A673 (cell line): ENCODE measurements around the gene FZD7.

ENCODE experiments used
- EZH2 ChIP-seq: fragments of 200-600 bp; sonication (generic); IDR thresholded peaks from 2 replicates; pipeline ENCODE4 v1.6.1; 2017; ENCODE audit warnings: borderline replicate concordance, low read depth, mild to moderate bottlenecking, mixed read lengths, antibody characterized with exemption, low read length; ENCODE audit not compliant: poor library complexity, severe bottlenecking
- TF ChIP-seq, protein P1 (sequence below): fragments of 300-800, 200-600 bp; sonication (generic); conservative IDR thresholded peaks from 2 replicates; pipeline ENCODE4 v1.5.1; 2017; ENCODE audit warnings: low read depth, mild to moderate bottlenecking, antibody characterized with exemption, low read length, moderate library complexity, mixed read lengths

DNA sequence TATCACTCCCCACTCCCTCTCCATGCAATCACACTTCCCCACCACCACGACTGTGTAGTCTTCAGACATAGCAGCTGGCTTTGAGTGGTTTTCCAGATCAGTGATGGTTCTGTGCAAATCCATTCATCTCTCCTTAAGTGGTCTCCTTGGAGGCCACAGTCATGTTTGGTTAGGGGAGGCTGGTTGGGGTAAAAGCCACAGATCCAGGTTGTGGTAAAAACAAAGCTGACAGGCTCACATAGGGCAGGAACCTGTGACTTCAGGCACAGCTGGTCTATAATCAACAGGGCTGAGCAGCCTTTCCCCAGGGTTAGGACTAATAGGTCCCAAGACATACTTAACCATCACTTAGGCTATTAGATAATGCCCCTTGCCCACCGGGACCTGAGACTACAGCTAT, 46.2 kb upstream of the FZD7 start:
- TF ChIP-seq, protein P1, sequence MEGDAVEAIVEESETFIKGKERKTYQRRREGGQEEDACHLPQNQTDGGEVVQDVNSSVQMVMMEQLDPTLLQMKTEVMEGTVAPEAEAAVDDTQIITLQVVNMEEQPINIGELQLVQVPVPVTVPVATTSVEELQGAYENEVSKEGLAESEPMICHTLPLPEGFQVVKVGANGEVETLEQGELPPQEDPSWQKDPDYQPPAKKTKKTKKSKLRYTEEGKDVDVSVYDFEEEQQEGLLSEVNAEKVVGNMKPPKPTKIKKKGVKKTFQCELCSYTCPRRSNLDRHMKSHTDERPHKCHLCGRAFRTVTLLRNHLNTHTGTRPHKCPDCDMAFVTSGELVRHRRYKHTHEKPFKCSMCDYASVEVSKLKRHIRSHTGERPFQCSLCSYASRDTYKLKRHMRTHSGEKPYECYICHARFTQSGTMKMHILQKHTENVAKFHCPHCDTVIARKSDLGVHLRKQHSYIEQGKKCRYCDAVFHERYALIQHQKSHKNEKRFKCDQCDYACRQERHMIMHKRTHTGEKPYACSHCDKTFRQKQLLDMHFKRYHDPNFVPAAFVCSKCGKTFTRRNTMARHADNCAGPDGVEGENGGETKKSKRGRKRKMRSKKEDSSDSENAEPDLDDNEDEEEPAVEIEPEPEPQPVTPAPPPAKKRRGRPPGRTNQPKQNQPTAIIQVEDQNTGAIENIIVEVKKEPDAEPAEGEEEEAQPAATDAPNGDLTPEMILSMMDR = no peak
- no peak for TF ChIP-seq EZH2
